Retinal pigment epithelial cell (primary cell): ENCODE data around the gene R3HDM2.

ENCODE experiments used
- DNase-seq: peaks from one replicate; pipeline ENCODE4 v3.0.0-alpha.2; 2010; ENCODE audit warnings: low read depth
- H3K4me3 ChIP-seq: 2 replicates; pipeline ENCODE4 v1.5.1; 2011; ENCODE audit warnings: mild to moderate bottlenecking, low read length, control low read depth, moderate library complexity
- CTCF ChIP-seq: conservative IDR thresholded peaks from 2 replicates; pipeline ENCODE4 v1.5.1; 2011; ENCODE audit warnings: low read depth, low read length, control low read depth, inconsistent platforms

Gene R3HDM2

DNA sequence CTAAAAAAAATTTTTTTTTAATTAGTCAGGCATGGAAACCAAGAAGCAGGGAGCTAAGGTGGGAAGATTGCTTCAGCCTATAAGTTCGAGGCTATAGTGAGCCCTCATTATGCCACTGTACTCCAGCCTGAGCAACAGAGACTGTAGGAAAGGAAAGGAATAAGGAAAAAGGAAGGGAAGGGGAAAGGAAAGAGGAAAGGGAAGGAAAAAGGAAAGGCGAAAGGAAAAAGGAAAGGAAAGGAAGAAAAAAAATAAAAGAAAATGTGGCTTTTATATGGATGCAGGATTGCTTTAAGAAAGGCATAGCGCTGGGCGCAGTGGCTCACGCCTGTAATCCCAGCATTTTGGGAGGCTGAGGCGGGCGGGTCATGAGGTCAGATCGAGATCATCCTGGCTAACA lies 70.4 kb downstream of the R3HDM2 start:
- no peak for DNase-seq
- TF ChIP-seq CTCF, result no peak
- no peak overlapping the region for H3K4me3 ChIP-seq

DNA sequence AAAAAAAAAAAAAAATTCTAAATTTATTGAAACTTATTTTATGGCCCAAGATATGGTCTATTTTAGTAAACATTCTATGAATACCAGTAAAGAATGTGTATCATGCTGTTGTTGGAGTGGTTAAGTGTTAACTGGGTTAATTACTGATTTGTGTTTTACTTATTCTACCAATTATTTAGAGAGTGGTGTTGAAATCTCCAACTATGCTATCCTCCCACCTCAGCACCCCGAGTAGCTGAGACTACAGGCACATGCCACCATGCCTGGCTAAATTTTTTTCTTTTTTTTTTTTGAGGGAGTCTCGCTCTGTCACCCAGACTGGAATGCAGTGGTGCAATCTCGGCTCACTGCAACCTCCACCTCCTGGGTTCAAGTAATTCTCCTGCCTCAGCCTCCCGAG lies 72.2 kb downstream of the R3HDM2 start:
- no peak for TF ChIP-seq CTCF
- H3K4me3 ChIP-seq, result no peak overlapping the region
- no peak for DNase-seq

- no peak overlapping the region for H3K4me3 ChIP-seq
- DNase-seq, result no peak
- TF ChIP-seq CTCF, result no peak
Measured at GRCh38 chr12:57355734-57356133, 75.1 kb downstream of the R3HDM2 start.

- H3K4me3 ChIP-seq, result no peak overlapping the region
- TF ChIP-seq CTCF, result no peak
- no peak for DNase-seq
Measured at GRCh38 chr12:57352166-57352565, 78.7 kb downstream of the R3HDM2 start.

DNA sequence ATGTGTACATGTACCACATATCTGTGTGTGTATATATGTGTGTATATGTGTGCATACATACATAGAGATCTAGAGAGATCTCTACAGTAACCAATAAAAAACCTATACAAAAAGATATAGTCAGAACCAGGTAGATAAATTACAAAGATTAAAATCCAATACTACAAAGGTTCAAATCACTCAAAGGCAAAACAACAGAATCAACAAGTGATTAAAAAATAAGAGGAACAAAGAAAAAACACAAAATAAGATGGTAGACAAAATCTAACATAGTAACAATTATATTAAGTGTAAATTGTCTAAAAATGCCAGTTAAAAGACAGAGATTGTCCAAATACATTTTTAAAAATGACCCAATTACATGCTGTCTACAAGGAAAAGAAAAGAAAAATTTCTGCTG lies 83.6 kb downstream of the R3HDM2 start:
- TF ChIP-seq CTCF, result no peak
- no peak for DNase-seq
- no peak overlapping the region for H3K4me3 ChIP-seq

GRCh38 chr12:57343703-57344378 lies 87.0 kb downstream of the R3HDM2 start:
- H3K4me3 ChIP-seq, result no peak overlapping the region
- no peak for TF ChIP-seq CTCF
- DNase-seq, result no peak

- no peak for TF ChIP-seq CTCF
- DNase-seq, result no peak
- H3K4me3 ChIP-seq, result no peak overlapping the region
Measured at GRCh38 chr12:57342207-57342691, 88.6 kb downstream of the R3HDM2 start.
